GM23248 (cell line): Measurements from ENCODE around the gene YPEL2. TPM values are rescaled to one million over a fixed set of nuclear protein-coding genes. Genes with fewer than 3 reads are reported as not detected.
A peak's percentile ranks its signal among the peaks of the same experiment; 100 is the strongest.

Source experiments
- DNase-seq: peaks from one replicate; pipeline ENCODE4 v3.0.0-alpha.2; 2015
- H2AFZ ChIP-seq: fragments of 200-600 bp; sonication (generic); 2 replicates; pipeline ENCODE4 v1.6.1; 2016; ENCODE audit warnings: antibody characterized with exemption
- H3F3A ChIP-seq: fragments of 200-600 bp; sonication (generic); 2 replicates; pipeline ENCODE4 v1.6.1; 2016; ENCODE audit warnings: mild to moderate bottlenecking, antibody characterized with exemption, mixed run types; ENCODE audit not compliant: insufficient read depth
- H3K27ac ChIP-seq: fragments of 200-600 bp; sonication (generic); 2 replicates; pipeline ENCODE4 v1.5.1; 2016; ENCODE audit warnings: mild to moderate bottlenecking
- H3K27me3 ChIP-seq: fragments of 200-600 bp; sonication (generic); replicated peaks from 2 replicates; pipeline ENCODE4 v1.6.1; 2016; ENCODE audit warnings: mild to moderate bottlenecking; ENCODE audit not compliant: insufficient read depth
- H3K36me3 ChIP-seq: fragments of 200-600 bp; sonication (generic); 2 replicates; pipeline ENCODE4 v1.6.1; 2016; ENCODE audit warnings: low read depth, mild to moderate bottlenecking
- H3K4me1 ChIP-seq: fragments of 200-600 bp; sonication (generic); 2 replicates; pipeline ENCODE4 v1.6.1; 2016; ENCODE audit warnings: mild to moderate bottlenecking; ENCODE audit not compliant: insufficient read depth
- H3K4me2 ChIP-seq: fragments of 200-600 bp; sonication (generic); one replicate; pipeline ENCODE4 v1.6.1; 2016; ENCODE audit warnings: mild to moderate bottlenecking; ENCODE audit not compliant: unreplicated experiment
- H3K4me3 ChIP-seq: fragments of 200-600 bp; sonication (generic); 2 replicates; pipeline ENCODE4 v1.5.1; 2016; ENCODE audit warnings: mild to moderate bottlenecking
- H3K79me2 ChIP-seq: fragments of 200-600 bp; sonication (generic); 2 replicates; pipeline ENCODE4 v1.6.1; 2016; ENCODE audit warnings: mild to moderate bottlenecking; ENCODE audit not compliant: insufficient read depth
- H3K9ac ChIP-seq: fragments of 200-600 bp; sonication (generic); 2 replicates; pipeline ENCODE4 v1.6.1; 2016; ENCODE audit warnings: mild to moderate bottlenecking
- H3K9me2 ChIP-seq: fragments of 200-600 bp; sonication (generic); 2 replicates; pipeline ENCODE4 v1.6.1; 2016; ENCODE audit warnings: mixed run types, mild to moderate bottlenecking, moderate library complexity; ENCODE audit not compliant: insufficient read depth
- H3K9me3 ChIP-seq: fragments of 200-600 bp; sonication (generic); one replicate; pipeline ENCODE4 v1.6.1; 2017; ENCODE audit warnings: low read depth
- H4K20me1 ChIP-seq: fragments of 200-600 bp; sonication (generic); 2 replicates; pipeline ENCODE4 v1.6.0; 2016; ENCODE audit not compliant: insufficient read depth
- EZH2 ChIP-seq: fragments of 200-600 bp; sonication (generic); IDR thresholded peaks from 2 replicates; pipeline ENCODE4 v1.6.1; 2018; ENCODE audit warnings: antibody characterized with exemption, mild to moderate bottlenecking; ENCODE audit not compliant: insufficient read depth, poor library complexity, severe bottlenecking
- EZH2phosphoT487 ChIP-seq: fragments of 200-600 bp; sonication (generic); IDR thresholded peaks from 2 replicates; pipeline ENCODE4 v1.6.1; 2018; ENCODE audit warnings: antibody characterized with exemption, moderate library complexity, mild to moderate bottlenecking, low read depth; ENCODE audit not compliant: insufficient read depth
- WGBS, 2 experiments: methylation state at CpG; one replicate each; pipeline ENCODE4 v1.1.6; 2015 to 2017; ENCODE audit warnings: low lambda C conversion rate in 2 of 2, low coverage in 1 of 2; ENCODE audit errors: missing lambda C conversion rate in 2 of 2; 5-methylcytosine and 5-hydroxymethylcytosine counted together
- in situ Hi-C: fragments of 300-500 bp; cut with MboI; formaldehyde crosslinking; loops from 2 replicates; pipeline ENCODE4 v1.15.0; 2020
- polyA plus RNA-seq: library from polyadenylated mRNA; unstranded; fragments of >200 nt; fragmentation: Nextera tagmentation; extraction: Ambion mirVana; gene quantifications from 2 replicates; pipeline ENCODE4 v1.2.1, GENCODE V29; 2016
- total RNA-seq: library from RNA; depleted of rRNA; stranded (reverse); fragments of >200 nt; shearing (Covaris generic); gene quantifications from 2 replicates; pipeline ENCODE4 v1.2.3, GENCODE V29; 2014

Gene YPEL2
- total and polyA plus RNA-seq, 2 experiments from 2014 or later: 5.8 to 9.6 TPM

- in situ Hi-C loops: no loop called here
- WGBS, 2 experiments: 34 to 38% methylated on average over 8 of the region's 8 CpGs
- TF ChIP-seq EZH2phosphoT487 (no peak), EZH2 (no peak)
- H2AFZ ChIP-seq: no peak overlapping the region
- no peaks in the 10 kb centered on the region for H4K20me1 ChIP-seq
- no peaks in the 10 kb centered on the region for H3K36me3 ChIP-seq
- H3K9me2 ChIP-seq: no peaks in the 10 kb centered on the region
- peaks cover 68% of the 10 kb centered on the region for H3K79me2 ChIP-seq
- no peak overlapping the region for H3K4me3 ChIP-seq
- DNase-seq: peak; percentile 67
- H3K4me2 ChIP-seq: peak overlapping the region; percentile 13
- H3K9me3 ChIP-seq: no peaks in the 10 kb centered on the region
- no peak overlapping the region for H3K27ac ChIP-seq
- H3K27me3 ChIP-seq: no peaks in the 10 kb centered on the region
- H3K4me1 ChIP-seq: peaks cover 57% of the 10 kb centered on the region
- peaks cover 22% of the 10 kb centered on the region for H3F3A ChIP-seq
- peak overlapping the region; percentile 27 for H3K9ac ChIP-seq
Observed at GRCh38 chr17:59366773-59367656, 35.6 kb downstream of the YPEL2 start.

- Histone ChIP-seq H3K27ac (no peak overlapping the region), H3K36me3 (no peaks in the 10 kb centered on the region), H2AFZ (no peak overlapping the region), H3K4me3 (no peak overlapping the region), H3K9ac (no peak overlapping the region), H3K27me3 (no peaks in the 10 kb centered on the region), H4K20me1 (no peaks in the 10 kb centered on the region), H3F3A (peaks cover 24% of the 10 kb centered on the region), H3K79me2 (peaks cover 68% of the 10 kb centered on the region), H3K9me3 (no peaks in the 10 kb centered on the region), H3K4me1 (peaks cover 59% of the 10 kb centered on the region), H3K4me2 (no peak overlapping the region), H3K9me2 (no peaks in the 10 kb centered on the region)
- TF ChIP-seq EZH2phosphoT487 (no peak), EZH2 (no peak)
- peak; percentile 39 for DNase-seq
- in situ Hi-C loops: no loop called here
- WGBS, 2 experiments: 33% methylated on average over 1 of the region's 1 CpG
Observed at GRCh38 chr17:59367657-59368045, 36.2 kb downstream of the YPEL2 start.

GRCh38 chr17:59368218-59368857 is 36.9 kb downstream of the YPEL2 start:
- Histone ChIP-seq H3K27me3 (no peaks in the 10 kb centered on the region), H3K9ac (no peak overlapping the region), H3K4me1 (peaks cover 59% of the 10 kb centered on the region), H3K36me3 (no peaks in the 10 kb centered on the region), H3K79me2 (peaks cover 68% of the 10 kb centered on the region), H2AFZ (no peak overlapping the region), H4K20me1 (no peaks in the 10 kb centered on the region), H3K9me3 (no peaks in the 10 kb centered on the region), H3F3A (peaks cover 24% of the 10 kb centered on the region), H3K9me2 (no peaks in the 10 kb centered on the region), H3K27ac (no peak overlapping the region), H3K4me3 (no peak overlapping the region), H3K4me2 (no peak overlapping the region)
- TF ChIP-seq EZH2: no peak
- TF ChIP-seq EZH2phosphoT487: no peak
- DNase-seq: no peak
- in situ Hi-C loops: no loop called here
- 74 to 78% methylated on average over 7 of the region's 7 CpGs for WGBS, 2 experiments

- Histone ChIP-seq H3K36me3 (no peaks in the 10 kb centered on the region), H3K4me3 (no peak overlapping the region), H3K9ac (no peak overlapping the region), H3K4me1 (peaks cover 68% of the 10 kb centered on the region), H4K20me1 (no peaks in the 10 kb centered on the region), H3K9me2 (no peaks in the 10 kb centered on the region), H3K27ac (no peak overlapping the region), H3K4me2 (no peak overlapping the region), H2AFZ (no peak overlapping the region), H3K9me3 (no peaks in the 10 kb centered on the region), H3K79me2 (peaks cover 63% of the 10 kb centered on the region), H3F3A (peaks cover 33% of the 10 kb centered on the region), H3K27me3 (no peaks in the 10 kb centered on the region)
- DNase-seq: peak; percentile 52
- in situ Hi-C loops: no loop called here
- TF ChIP-seq EZH2phosphoT487 (no peak), EZH2 (no peak)
- 52 to 63% methylated on average over 9 of the region's 9 CpGs for WGBS, 2 experiments
Observed at GRCh38 chr17:59369031-59369975, 37.8 kb downstream of the YPEL2 start.
